CD4-positive, alpha-beta T cell treated with Interleukin-6 for 4 hours (primary cell): ENCODE measurements around the gene GLRX5.

Experiments used
- DNase-seq: peaks from one replicate; pipeline ENCODE4 v3.0.0-alpha.2; 2020; ENCODE audit warnings: mixed read lengths

Gene GLRX5

DNA sequence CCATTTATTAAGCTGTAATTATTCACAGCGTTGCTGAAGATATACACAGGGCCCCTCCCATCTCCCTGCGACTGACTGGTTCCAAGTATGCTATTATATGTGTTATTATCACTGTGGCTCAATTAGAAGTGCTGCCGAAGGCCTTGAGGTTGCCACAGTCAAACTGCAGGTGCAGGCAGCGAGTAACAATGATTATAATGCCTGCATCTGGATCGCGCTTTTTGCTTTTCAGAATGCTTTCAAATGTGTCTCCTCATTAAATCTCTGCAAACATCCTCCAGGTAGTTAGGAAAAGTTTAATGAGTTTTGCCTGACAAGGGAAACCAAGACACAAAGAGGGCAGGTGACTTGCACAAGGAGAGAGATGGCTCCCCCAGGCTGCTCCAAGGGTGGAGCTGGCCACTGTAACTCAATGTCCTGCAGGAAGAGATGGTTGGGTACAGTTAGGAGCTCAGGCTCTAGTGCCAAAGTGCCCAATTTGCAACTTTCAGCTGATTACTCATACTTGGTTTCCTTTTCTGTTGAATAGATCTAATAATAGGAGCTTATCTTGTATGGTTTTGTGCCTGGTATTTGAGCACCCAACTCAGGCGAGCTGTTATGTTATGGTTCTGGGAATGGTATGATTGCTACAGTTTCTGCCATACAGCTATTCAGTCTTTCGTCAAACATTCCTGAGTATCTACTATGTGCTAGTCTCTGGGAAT, 16.7 kb upstream of the GLRX5 start:
- DNase-seq = no peak

DNA sequence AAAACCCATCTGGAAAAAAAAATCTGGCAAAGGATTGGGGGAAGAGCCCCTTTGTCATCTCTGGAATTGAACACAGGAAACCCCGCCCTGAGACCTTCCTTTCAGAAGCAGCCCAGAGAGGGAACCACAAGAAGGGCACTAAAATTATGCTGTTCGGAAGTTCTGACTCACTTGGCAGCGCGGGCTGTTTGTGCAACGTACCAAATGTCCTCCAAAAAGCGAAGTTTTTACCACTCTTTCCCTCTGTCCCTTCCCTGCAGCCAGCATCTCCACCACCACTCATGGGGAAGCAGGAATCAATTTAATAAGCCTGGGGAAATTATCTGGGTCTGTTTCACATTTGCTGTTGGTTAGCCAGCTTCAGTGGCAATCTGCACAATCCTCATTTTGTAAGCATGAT, 15.2 kb upstream of the GLRX5 start:
- peak; percentile 79 for DNase-seq

DNA sequence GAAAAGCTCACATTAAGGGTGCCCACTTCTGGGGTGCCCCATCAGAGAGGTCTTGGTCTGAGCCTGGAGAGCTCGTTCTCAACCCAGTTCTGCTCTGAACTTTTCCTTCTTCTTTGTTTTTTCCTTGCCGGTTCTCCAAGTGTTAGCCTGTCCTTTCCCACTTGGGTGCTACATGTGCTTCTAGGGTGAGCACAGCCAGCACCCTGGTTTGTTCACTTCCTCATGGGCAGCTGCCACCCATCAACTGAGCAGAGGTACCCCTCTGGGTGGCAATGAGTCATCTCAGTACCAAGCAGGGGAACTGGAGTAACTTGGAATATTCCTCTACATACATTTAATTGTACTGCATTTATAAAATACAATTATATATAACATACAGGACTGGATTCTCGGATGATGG, 14.5 kb upstream of the GLRX5 start:
- DNase-seq = peak; percentile 50

DNA sequence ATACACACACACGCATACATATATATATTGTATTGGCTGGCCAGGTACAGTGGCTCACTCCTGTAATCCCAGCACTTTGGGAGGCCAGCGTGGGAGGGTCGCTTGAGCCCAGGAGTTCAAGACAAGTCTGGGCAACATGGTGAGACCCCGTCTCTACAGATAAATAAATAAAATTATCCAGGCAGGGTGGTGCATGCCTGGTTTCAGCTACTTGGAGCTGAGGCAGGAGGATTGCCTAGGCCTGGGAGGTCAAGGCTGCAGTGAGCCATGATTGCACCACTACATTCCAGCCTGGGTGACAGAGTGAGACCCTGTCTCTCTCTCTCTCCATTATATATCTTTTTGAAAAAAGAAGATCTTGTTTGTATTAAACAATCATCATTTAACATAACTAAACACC, 13.8 kb upstream of the GLRX5 start:
- DNase-seq = no peak

DNA sequence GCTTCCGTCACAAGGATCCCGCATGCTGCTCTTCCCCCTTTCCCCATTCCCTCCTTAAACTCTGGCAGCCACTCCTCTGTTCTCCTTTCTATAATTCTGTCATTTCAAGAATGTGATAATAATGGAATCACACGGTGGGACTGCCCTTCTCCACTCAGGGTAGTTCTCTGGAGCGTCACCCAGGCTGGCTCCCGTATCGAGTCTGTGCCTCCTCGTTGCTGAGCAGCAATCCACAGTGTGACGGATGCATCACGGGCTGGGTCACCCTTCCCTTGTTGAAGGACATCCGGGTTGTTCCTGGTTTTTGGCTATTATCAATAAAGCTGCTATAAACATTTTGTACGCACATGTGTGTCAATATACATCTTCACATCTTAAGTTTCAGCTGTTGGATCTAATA, 12.7 kb upstream of the GLRX5 start:
- DNase-seq = no peak

DNA sequence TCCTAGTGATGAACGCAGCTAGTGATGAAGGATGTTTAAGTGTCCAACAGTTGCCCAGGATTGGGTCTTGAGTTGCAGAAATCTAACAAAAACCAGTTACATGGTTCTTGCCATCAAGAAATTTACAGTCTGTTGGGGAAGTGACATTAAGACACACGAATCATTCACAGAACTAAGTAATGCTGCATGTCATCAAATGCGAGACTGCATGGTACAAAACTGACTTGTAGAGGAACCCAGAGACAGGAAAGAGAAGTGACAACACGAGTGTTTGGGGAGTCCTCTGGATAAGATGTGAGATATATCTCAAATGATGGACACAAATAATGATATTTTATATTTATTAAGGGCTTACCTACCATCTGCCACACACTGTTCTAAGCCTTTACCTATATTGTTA, 12.3 kb upstream of the GLRX5 start:
- DNase-seq = no peak

DNA sequence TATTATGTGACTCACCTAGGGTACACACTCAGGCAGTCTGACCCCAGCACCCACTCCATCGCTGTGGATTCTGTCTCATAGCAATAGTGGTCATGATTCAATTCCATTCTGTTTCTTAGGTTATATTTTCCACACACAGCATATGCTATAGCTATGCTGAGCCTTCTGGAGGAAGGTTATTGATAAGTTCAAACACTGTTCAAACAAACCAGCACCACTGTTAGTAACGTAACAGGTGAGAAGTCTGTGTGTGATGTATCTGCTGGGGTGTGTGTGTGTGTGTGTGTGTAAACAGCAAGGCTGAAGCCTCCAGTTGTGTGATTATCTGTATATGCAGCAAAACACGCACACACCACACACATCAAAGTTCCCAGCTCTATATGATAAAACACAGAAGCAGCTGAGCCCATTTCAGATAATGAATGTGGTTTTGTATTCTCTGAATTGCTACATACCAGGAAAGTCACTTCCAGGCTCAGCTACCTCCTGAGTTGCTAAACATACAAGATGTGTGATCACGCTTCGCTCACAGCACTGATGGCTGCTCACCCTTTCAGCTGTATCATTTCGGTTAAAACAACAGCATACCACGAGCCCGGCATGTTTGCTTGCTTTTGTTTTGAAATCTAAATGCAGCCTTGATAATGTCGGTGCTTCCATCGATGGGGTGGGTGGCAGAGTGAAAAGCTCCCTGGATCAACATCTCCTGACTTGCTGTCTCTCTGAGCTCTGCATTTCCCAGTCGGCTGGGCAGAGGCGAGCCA, 11.6 kb upstream of the GLRX5 start:
- DNase-seq = peak; percentile 58

DNA sequence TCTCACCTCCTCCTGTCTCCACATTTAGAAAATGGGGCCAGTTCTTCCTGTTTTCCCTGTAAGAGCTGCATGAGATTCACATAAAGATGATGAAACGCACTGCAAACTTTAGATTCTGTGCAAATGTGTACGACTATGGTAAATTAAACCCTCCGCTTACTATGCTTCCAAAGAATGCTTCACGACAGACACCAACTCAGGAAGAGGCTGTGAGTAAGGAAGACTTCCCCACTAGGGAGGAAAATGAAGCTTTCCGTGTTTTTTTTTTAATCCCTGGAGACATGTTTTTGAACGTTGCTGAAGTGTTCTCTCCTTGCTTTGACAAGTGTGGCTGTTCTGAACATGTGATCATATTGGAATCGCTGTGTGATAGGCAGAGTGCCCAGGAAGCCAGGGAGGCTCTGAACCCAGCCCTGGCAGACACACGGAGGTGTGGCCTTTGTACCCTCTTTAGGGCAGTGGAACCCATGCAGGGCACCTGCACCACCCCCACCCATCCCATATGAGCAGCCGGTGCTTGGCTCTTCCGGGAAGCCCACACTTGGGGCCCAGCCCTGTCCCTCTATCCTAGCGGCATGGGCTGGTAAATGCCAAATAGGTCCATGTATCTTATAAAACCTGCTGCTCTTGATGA, 10.9 kb upstream of the GLRX5 start:
- DNase-seq = peak; percentile 49

DNA sequence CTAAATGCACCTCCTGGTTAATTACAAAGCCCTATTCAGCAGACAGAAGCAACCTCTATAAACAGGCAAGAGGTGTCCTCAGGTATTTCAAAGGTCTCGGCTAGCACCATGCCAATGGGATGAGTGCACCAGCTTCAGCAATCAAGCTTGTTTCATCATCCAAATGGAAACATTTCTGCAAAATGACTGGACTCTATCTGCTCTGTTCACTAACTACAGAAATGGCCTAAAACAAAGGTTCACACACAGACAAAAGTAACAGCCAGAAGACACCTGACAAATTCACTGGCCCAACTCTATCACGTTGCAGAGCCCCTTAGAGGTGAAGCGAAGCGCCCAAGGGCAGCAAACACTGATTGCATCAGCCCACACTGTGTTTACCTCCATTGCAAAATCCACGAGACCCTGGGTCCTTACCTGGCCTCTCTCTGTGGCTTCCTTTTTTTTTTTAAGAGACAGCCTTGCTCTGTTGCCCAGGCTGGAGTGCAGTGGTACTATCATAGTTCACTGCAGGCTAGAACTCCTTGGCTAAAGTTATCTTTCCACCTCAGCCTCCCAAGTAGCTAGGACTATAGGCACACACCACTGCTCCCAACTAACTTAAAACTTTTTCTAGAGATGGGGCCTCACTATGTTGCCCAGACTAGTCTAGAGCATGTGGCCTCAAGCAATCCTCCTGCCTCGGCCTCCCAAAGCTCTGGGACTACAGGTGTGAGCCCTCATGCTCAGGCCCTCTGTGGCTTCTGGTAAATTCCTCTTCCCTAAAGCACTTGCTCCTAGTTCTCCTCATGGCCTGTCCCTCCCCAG, 9.9 kb upstream of the GLRX5 start:
- no peak for DNase-seq

DNA sequence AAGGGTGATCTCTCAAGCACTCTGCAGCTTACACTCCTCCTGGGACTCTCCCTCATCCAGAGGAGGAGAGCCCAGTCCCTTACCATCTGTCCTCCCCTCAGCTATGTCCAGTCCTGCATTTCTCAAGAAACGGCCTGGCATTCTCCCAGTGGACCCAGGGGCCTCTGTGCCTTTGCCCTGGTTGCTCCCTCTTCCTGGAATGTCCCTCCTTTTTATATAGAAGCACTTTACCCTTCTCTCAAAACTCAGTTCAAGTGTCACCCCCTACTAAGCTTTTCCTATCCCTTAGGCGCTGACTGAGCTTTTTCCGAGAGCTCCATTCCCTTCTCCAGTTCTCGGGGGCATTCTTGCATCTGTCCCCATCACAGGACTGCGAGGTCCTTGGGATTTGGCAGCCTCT, 8.9 kb upstream of the GLRX5 start:
- DNase-seq = no peak

DNA sequence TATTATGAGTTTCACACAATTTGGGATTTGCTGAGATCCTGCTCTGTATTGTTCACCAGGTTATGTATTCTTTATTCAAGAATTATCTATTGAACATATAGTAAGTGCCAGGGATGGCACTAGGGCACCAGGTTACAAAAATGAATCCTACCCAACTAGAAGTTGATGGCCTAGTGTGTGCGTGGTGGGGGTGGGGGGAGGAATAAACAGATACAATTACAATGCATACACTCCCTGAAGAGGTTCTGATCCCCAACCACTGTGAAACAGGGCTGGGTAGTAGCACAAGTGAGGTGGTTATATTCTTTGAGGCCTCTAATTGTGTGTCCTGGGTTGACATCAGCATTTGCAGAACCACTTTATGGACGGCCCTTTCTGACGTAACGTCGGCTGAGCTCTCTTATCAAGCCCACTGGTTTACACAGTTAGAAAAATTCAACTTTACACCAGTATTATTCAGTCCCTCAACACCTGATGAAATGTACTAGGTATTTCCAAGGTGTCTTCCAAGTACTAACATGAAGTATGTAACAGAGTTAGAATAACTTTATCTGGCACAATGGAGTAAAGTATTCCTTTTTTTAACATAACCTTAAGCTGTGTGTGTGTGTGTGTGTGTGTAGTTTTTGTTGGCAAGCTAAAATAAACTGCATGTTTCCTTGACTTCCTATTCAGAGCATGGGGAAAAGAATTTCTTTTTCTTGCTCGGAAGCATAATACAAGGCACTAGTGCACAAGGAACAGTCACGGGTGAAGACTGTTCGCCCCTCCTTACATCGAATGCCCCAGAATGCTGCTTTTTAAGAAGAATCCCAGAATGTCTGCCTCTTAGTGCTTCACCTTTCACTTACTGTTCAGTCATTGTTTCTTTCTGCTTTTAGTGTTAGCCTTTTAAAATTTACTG, 8.1 kb upstream of the GLRX5 start:
- no peak for DNase-seq

DNA sequence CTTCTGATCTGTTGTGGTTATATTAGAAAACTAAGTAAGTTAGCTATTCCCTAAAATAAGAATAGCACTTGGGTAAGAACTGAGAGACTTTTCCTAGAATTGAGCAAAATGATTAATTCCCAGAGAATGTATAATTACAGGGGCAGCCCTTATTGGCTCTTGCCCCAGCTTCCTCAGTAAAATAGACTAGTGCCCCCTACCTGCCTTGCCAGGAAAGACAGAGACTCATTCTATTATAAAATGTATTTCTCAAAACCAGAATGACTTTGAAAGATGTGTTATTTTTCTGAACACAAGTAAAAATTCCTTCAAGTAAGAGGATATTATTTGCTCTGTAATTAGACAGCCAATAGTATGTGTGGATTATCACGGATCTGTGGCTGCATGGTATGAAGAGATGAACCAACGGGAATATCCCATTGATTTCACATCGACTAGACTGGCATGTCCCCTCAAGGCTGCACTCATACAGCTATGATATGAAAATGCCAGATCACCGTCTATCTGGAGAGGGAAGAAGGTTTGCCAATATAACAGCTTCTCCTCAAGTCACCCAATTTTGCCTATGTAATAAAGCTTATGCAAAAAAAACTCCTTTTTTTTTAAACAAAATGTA, 7.4 kb upstream of the GLRX5 start:
- DNase-seq = peak; percentile 67

DNA sequence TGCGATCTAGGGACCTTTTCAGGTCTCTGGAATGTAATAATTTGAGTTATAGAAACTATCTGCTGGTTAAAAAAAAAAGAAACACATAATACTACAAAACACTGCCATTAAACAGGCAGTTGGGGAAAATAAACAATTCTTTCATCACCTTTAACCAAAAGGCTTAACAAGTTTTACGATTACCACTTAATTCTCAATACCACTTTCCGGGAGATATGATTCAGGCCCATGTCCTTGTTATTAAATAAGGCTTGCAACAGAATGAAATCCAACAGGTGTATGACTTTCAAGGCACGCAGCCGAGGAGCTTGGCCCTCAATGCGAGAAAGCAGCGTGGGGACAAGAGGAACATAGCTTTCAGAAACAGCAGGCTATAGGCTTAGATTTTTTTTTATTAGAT, 5.6 kb upstream of the GLRX5 start:
- no peak for DNase-seq

DNA sequence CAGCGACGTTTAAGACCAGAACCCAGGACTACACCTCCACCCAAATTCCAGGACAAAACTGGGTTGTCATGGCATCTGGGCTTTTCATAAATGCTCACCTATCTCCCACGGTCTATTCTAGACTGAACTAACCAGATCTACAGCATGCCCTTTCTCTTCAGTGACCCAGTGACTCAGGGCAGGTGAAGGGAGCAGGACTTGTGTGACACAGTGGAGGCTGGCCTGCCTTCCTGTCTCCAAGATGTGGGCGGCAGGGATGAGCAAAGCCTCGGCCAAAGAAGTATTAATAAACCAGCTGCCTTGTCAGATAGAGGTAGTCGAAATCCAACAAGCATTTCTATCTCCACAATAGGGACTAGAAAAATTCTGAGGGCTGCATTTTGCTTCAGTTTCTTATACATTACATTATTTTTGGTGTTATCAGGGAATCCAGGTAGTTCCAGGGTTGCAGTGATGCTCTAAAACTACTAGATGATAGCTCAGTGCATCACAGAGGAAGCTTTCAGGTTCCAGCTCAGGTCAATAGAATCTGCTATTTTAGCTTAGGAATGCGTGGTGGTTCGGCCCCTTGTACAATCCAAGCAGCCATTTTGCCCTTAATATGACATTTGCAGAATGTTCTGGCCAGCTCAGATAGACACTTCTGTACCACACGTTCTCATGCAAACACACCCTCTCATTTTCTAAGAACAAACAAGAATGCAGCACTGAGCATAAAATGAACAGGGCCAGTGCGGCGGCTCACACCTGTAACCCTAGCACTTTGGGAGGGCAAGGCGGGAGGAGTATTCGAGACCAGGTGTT, 4.2 kb upstream of the GLRX5 start:
- DNase-seq = no peak

DNA sequence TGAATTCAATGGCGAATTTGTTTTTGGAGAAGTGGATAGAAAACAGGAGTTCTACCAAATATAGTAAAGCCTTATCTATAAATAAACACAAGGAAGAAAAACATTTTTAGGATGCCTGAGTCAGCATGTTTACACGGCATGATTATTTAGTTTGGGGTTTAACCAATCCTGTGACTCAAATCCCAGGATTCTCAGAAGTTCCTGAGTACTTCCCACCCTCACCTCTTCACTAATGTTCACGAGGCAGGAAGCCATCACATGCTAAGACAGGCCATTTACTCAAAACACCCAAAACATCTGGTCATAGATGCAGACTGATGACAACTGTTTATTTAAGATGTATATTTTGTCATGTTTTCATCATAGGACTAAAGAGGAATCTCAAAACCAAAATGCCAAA, 3.4 kb upstream of the GLRX5 start:
- DNase-seq = no peak

DNA sequence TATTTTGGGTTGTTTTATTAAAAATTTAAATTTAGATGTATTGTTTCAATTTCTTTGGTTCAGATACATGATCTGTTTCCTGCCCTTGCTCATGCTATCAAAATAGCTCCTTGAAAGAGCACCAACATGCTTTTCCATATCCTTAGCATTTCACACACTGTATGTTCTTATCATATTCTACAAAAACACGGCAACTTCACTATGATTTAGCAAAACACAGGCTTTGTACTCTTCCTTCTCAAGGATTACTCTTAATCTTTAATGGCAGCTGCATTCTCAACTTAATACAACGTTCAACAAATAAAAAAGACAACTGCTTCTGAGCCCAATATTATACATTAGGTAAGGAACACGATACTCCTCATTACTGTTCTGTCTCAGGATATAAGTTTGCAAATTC, 2.9 kb upstream of the GLRX5 start:
- no peak for DNase-seq

DNA sequence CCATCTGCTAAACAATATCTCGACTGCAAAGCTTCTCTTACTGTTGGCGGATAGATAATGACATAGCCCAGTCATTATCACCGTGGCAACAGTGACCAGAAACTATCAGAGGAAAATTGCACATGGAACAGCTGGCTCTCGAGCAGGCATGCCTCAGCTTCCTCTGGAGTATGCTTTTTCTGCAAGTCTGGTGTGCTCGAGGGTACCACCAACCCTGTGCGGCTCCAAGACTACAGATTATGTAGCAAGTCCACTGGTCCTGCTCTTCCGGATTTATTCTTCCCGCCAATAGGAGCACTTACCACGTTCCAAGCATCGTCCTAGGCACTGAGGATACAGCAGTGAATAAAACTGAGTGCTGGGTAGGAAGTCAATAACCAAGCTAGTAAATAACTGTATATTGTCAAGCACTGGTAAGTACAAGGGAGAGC, 1.4 kb upstream of the GLRX5 start:
- no peak for DNase-seq

DNA sequence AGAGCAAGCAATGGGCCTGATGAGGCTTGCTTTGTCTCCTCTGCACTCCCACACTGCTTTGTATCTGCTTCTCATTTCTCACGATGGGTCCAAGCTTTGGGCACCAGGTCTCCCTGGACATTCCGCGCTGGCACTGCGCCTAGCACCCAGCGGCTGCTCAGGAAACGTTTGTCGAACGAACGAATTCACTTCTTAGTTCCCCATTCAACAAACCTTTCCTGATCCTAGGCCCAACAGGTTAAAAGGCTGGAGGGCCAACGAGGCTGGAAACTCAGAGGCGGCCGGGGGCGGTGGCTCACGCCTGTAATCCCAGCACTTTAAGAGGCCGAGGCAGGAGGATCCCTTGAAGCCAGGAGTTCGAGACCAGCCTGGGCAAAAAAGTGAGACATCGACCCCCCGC, 1.0 kb upstream of the GLRX5 start:
- no peak for DNase-seq

DNA sequence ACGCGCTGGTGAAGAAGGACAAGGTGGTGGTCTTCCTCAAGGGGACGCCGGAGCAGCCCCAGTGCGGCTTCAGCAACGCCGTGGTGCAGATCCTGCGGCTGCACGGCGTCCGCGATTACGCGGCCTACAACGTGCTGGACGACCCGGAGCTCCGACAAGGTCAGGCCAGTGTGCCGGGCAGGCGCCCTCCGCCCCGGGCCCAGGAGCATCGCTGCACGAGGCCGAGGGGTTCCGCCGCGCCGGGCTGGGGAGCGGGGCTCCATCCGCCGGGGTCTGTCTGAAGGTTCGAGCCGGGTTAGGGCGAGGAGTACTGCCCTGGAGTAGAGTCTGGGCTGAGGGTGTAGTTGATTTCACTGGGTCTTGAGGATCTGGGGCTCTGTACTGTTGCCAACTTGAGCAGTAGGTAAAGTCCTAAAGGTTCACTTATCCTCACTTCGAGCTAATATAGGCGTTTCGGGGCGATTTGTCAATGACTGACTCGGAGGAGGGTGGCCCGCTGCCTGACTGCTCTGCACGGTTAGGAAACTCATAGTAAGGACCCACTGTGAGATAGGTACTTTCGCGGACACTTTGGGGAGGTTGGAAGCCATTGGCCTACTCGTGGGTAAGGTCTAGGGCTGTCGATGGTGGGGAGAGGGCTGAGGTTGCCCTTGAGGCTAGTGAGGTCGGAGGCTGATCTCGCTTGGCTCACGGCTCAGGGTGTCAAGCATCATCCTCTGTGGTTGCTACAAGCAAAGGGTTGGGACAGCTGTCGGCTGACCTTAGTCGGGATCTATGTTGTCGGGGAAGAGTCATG, 574 bp downstream of the GLRX5 start:
- DNase-seq = no peak

DNA sequence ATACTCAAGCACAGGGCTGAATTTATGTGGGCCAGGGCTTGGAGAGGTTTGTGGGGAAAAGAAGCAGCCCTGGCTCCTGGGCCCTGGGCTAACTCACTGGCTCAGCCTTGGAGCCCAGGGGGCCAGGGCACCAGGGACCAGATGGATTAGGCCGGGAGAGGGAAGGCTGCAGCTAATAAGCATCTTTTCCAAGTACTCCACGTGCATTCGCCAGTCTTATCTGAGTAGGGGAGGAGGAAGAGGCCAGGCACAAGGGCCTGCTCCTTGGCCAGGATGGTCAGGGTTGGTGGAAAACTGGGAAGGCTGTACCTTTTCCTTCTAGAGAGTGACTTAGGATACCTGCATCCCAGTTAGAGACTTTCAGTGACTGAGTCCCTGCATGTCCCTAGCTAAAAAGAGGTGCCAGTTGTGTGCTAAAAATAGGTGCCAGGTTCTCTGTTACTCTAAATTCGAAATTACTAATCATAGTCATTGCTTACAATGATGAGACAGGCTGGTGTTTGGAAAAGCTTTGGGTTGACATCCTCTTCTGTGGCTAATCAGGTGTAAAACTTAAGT, 1.3 kb downstream of the GLRX5 start:
- no peak for DNase-seq
